ENCODE data around the gene ZNF644.
"Not testable (repeated sequence)": the region's sequence is repeated elsewhere in the genome, so short reads cannot be mapped to it uniquely, and the experiment has no call there.

- not testable (repeated sequence) for TF ChIP-seq CTCF (IDR thresholded peaks at IDR 0.05); ZFX (IDR thresholded peaks at IDR 0.05; ENCODE audit: borderline replicate concordance)
These were observed 41.6 kb upstream of the ZNF644 start for GRCh38 chr1:91063403-91063802.

Data from 22Rv1 (cell line).